GM12891 (cell line): ENCODE data around the gene CYCS.

ENCODE experiments used
- PAX5 ChIP-seq: IDR thresholded peaks from 2 replicates; pipeline ENCODE4 v1.6.1; 2011; ENCODE audit warnings: low read length, moderate library complexity, mild to moderate bottlenecking; ENCODE audit not compliant: insufficient read depth, severe bottlenecking
- POLR2A ChIP-seq: IDR thresholded peaks from 2 replicates; pipeline ENCODE4 v1.6.1; 2011; ENCODE audit warnings: low read depth, low read length, control low read depth
- POU2F2 ChIP-seq: IDR thresholded peaks from 2 replicates; pipeline ENCODE4 v1.6.1; 2011; ENCODE audit warnings: low read depth, mild to moderate bottlenecking, control low read depth, low read length, moderate library complexity
- TAF1 ChIP-seq: IDR thresholded peaks from 2 replicates; pipeline ENCODE4 v1.6.1; 2011; ENCODE audit warnings: low read depth, low read length, control low read depth

- TF ChIP-seq POLR2A = no peak
- TF ChIP-seq TAF1 = no peak
- no peak for TF ChIP-seq POU2F2
- no peak for TF ChIP-seq PAX5
These were observed 51.6 kb downstream of the CYCS start for GRCh38 chr7:25073451-25073850.
